BJ (cell line): Measurements from ENCODE around the gene TRMT10B. TPM values are rescaled to one million over a fixed set of nuclear protein-coding genes. Genes with fewer than 3 reads are reported as not detected.
"Not testable (repeated sequence)": the region's sequence is repeated elsewhere in the genome, so short reads cannot be mapped to it uniquely, and the experiment has no call there.

ENCODE experiments used
- CTCF ChIA-PET: fragments of 350-600 bp; formaldehyde crosslinking; extraction: SDS; loops from one replicate; lab custom pipeline; 2021; ENCODE audit warnings: antibody characterized with exemption, inconsistent platforms; lab: Yijun Ruan, JAX
- POLR2A ChIA-PET: fragments of 300-600 bp; sonication (Branson Sonifier 250); formaldehyde crosslinking; extraction: SDS; loops from one replicate; lab custom pipeline; 2021; ENCODE audit warnings: antibody characterized with exemption; lab: Charles Lee
- DNase-seq: peaks from one replicate; pipeline ENCODE4 v3.0.0-alpha.2; 2011; ENCODE audit warnings: low read depth
- H3K27me3 ChIP-seq: 2 replicates; pipeline ENCODE4 v1.6.0; 2011; ENCODE audit warnings: low read length; ENCODE audit not compliant: control insufficient read depth, insufficient read depth
- H3K36me3 ChIP-seq: 2 replicates; pipeline ENCODE4 v1.5.1; 2011; ENCODE audit warnings: low read length; ENCODE audit not compliant: control insufficient read depth, insufficient read depth
- H3K4me3 ChIP-seq: 2 replicates; pipeline ENCODE4 v1.5.1; 2011; ENCODE audit warnings: low read depth, mild to moderate bottlenecking, control low read depth, low read length
- polyA plus RNA-seq: library from polyadenylated mRNA; depleted of rRNA; stranded (reverse); fragments of >200 nt; gene quantifications from 2 replicates; pipeline ENCODE4 v1.2.3, GENCODE V29; 2011
- TF ChIP-seq, protein P1 (sequence below): IDR thresholded peaks from 2 replicates; pipeline ENCODE4 v1.5.1; 2011; ENCODE audit warnings: low read depth, mild to moderate bottlenecking, control low read depth, inconsistent platforms, low read length, moderate library complexity; ENCODE audit not compliant: insufficient read depth

Gene TRMT10B
- polyA plus RNA-seq, 1 experiment, result 5.3 TPM

DNA sequence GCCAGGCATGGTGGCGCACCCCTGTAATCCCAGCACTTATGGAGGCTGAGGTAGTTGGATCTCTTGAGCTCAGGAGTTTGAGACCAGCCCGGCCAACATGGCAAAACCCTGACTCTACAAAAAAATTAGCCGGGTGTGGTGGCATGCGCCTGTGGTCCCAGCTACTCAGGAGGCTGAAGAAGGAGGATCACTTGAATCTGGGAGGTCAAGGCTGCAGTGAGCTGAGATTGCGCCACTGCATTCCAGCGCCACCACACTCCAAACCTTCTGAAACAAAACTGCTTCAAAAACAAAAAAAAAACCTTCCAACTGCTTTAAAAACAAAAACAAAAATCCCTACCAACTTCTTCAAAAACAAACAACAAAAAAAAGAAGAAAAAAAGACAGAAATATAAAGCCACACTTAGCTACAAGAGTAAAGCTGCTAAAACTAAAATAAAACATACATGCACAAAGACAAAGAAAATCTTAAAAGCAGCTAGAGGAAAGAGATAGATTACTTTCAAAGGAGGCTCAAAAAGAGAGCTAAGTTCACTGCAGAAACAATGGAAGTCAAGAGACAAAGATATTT is 58.4 kb downstream of the TRMT10B start:
- ChIA-PET CTCF (interaction anchor here (0.6 to 1.6 kb wide), 3 partner anchors 11 to 1308 kb away, joined by 3 to 4 read pairs (median 3); no protein-coding TSS in a partner anchor), POLR2A (interaction anchor here (0.6 kb wide), 1 partner anchor 9 kb away, joined by 3 read pairs; no protein-coding TSS in a partner anchor)

DNA sequence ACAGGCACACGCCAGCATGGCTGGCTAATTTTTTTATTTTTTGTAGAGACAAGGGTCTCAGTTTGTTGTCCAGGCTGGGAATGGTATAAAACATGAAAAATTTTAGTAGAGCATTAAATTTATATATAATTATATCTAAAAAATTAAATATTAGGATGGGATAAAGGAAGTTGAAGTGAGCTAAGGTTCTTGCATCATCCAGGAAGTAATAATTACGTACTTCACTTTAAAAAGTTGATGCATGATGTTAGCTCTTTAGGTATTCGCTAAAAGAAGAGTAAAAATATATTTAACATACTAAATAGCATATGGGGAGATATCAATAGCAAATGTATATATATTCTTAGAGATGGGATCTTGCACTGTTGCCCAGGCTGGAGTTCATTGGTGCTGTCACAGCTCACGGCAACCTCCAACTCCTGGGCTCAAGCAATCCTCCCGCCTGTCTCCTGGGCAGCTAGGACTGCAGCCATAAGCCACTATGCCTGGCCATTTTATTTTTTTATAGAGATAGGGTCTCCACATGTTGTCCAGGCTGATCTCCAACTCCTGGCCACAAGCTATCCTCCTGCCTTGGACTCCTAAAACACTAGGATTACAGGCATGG is 59.3 kb downstream of the TRMT10B start:
- Histone ChIP-seq H3K4me3 (no peak overlapping the region), H3K27me3 (no peaks in the 10 kb centered on the region), H3K36me3 (no peaks in the 10 kb centered on the region)
- no peak for DNase-seq
- CTCF ChIA-PET, result interaction anchor here (0.6 to 1.6 kb wide), 2 partner anchors 11 to 1309 kb away, joined by 3 to 4 read pairs; no protein-coding TSS in a partner anchor
- POLR2A ChIA-PET, result interaction anchor here (0.6 kb wide), 1 partner anchor 9 kb away, joined by 3 read pairs; no protein-coding TSS in a partner anchor
- TF ChIP-seq, protein P1, sequence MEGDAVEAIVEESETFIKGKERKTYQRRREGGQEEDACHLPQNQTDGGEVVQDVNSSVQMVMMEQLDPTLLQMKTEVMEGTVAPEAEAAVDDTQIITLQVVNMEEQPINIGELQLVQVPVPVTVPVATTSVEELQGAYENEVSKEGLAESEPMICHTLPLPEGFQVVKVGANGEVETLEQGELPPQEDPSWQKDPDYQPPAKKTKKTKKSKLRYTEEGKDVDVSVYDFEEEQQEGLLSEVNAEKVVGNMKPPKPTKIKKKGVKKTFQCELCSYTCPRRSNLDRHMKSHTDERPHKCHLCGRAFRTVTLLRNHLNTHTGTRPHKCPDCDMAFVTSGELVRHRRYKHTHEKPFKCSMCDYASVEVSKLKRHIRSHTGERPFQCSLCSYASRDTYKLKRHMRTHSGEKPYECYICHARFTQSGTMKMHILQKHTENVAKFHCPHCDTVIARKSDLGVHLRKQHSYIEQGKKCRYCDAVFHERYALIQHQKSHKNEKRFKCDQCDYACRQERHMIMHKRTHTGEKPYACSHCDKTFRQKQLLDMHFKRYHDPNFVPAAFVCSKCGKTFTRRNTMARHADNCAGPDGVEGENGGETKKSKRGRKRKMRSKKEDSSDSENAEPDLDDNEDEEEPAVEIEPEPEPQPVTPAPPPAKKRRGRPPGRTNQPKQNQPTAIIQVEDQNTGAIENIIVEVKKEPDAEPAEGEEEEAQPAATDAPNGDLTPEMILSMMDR, result no peak

More for the DNA sequence above, 58.4 kb downstream of the TRMT10B start:
- H3K27me3 ChIP-seq, result no peaks in the 10 kb centered on the region
- TF ChIP-seq, protein P1, result no peak
- DNase-seq, result no peak
- no peak overlapping the region for H3K4me3 ChIP-seq
- no peaks in the 10 kb centered on the region for H3K36me3 ChIP-seq

DNA sequence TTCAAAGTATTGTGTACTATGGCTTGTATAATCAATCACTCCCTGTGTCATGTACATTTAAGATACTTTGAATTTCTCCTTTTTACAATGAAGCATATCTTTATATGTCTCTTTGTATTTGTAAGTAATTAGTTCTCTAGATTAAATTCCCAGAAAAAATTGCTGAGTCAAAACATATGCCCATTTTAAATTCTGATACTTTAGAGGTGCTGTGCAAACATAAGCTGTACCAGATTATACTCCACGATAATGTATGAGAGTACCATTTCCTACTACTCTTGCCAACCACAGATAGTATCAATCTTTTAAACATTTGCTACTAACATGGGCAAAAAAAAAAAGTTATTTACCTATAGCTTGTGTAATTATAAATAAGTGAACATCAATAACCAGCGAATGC is 65.2 kb downstream of the TRMT10B start:
- TF ChIP-seq, protein P1, result no peak
- ChIA-PET CTCF (no interaction called here), POLR2A (no interaction called here)
- no peaks in the 10 kb centered on the region for H3K27me3 ChIP-seq
- DNase-seq, result no peak
- no peak overlapping the region for H3K4me3 ChIP-seq
- H3K36me3 ChIP-seq, result no peaks in the 10 kb centered on the region

DNA sequence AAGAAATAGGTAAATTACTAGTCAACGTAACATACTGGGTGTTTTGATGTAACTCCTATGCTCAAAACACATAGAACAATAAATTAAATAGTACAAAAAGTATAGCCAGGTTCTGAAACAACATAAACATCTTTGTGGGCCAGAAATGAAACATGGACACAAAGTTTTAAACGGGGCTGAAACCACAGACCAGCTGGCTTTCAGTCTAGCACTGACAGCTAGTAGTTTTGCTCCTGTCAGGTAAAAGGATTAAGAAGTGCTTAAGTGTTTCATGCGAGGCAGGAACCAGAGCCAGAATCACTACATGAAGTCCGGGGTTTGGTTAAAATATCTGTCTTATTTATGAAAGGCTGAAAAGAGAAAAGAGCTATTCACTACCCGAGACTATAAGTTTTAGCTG is 66.5 kb downstream of the TRMT10B start:
- no peaks in the 10 kb centered on the region for H3K27me3 ChIP-seq
- no peaks in the 10 kb centered on the region for H3K36me3 ChIP-seq
- no peak for DNase-seq
- ChIA-PET POLR2A (no interaction called here), CTCF (interaction anchor here (0.6 to 1.3 kb wide), 2 partner anchors 11 to 1756 kb away, joined by 3 read pairs; no protein-coding TSS in a partner anchor)
- TF ChIP-seq, protein P1, result no peak
- H3K4me3 ChIP-seq, result no peak overlapping the region

DNA sequence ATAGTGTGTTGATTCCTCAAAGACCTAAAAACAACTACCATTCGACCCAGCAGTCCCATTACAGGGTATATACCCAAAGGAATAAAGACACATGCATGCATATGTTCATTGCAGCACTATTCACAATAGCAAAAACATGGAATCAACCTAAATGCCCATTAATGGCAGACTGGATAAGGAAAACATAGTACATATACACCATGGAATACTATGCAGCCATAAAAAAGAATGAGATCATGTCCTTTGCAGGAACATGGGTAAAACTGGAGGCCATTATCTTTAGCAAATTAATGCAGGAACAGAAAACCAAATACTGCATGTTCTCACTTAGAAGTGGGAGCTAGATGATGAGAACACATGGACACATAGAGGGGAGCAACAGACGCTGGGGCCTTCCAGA is 71.6 kb downstream of the TRMT10B start:
- H3K4me3 ChIP-seq, H3K27me3 ChIP-seq, H3K36me3 ChIP-seq, DNase-seq, POLR2A ChIA-PET, CTCF ChIA-PET: not testable (repeated sequence)
